ENCODE measurements around the gene GPSM1. TPM values are rescaled to one million over a fixed set of nuclear protein-coding genes. Genes with fewer than 3 reads are reported as not detected.

The GPSM1 gene
- total RNA-seq, 1 donor from 2014 or later, result 82.2 TPM

GRCh38 chr9:136295542-136296433 lies 31.6 kb upstream of the GPSM1 start:
- peak overlapping the region; percentile 87 for H3K27ac Mint-ChIP-seq
- no peaks in the 10 kb centered on the region for H3K27me3 Mint-ChIP-seq
- no peaks in the 10 kb centered on the region for H3K9me3 Mint-ChIP-seq (ENCODE audit: low read depth)
- no peak for TF ChIP-seq CTCF (IDR thresholded peaks at IDR 0.05; ENCODE audit: unreplicated experiment)
- peaks cover 18% of the 10 kb centered on the region for H3K4me1 Mint-ChIP-seq (ENCODE audit: low read depth)
- no peak for DNase-seq (ENCODE audit: low spot score, unreplicated experiment)
- H3K36me3 Mint-ChIP-seq (ENCODE audit: insufficient read depth), result no peaks in the 10 kb centered on the region
- H3K4me3 Mint-ChIP-seq (ENCODE audit: low read depth), result no peak overlapping the region

- no peak for TF ChIP-seq CTCF (IDR thresholded peaks at IDR 0.05; ENCODE audit: unreplicated experiment)
- Mint-ChIP-seq H3K36me3 (ENCODE audit: insufficient read depth) (no peaks in the 10 kb centered on the region), H3K4me1 (ENCODE audit: low read depth) (peaks cover 18% of the 10 kb centered on the region), H3K27me3 (no peaks in the 10 kb centered on the region), H3K9me3 (ENCODE audit: low read depth) (no peaks in the 10 kb centered on the region), H3K4me3 (ENCODE audit: low read depth) (no peak overlapping the region), H3K27ac (no peak overlapping the region)
- DNase-seq (ENCODE audit: low spot score, unreplicated experiment), result no peak
Observed at GRCh38 chr9:136296434-136297015, 30.8 kb upstream of the GPSM1 start.

GRCh38 chr9:136297016-136297691 lies 30.2 kb upstream of the GPSM1 start:
- H3K4me3 Mint-ChIP-seq (ENCODE audit: low read depth), result no peak overlapping the region
- H3K36me3 Mint-ChIP-seq (ENCODE audit: insufficient read depth), result no peaks in the 10 kb centered on the region
- H3K27me3 Mint-ChIP-seq, result no peaks in the 10 kb centered on the region
- H3K9me3 Mint-ChIP-seq (ENCODE audit: low read depth), result no peaks in the 10 kb centered on the region
- peaks cover 18% of the 10 kb centered on the region for H3K4me1 Mint-ChIP-seq (ENCODE audit: low read depth)
- no peak for TF ChIP-seq CTCF (IDR thresholded peaks at IDR 0.05; ENCODE audit: unreplicated experiment)
- peak overlapping the region; percentile 10 for H3K27ac Mint-ChIP-seq
- DNase-seq (ENCODE audit: low spot score, unreplicated experiment), result no peak

GRCh38 chr9:136297766-136298735 lies 29.3 kb upstream of the GPSM1 start:
- H3K27ac Mint-ChIP-seq, result no peak overlapping the region
- H3K4me1 Mint-ChIP-seq (ENCODE audit: low read depth), result peaks cover 18% of the 10 kb centered on the region
- no peak for TF ChIP-seq CTCF (IDR thresholded peaks at IDR 0.05; ENCODE audit: unreplicated experiment)
- no peaks in the 10 kb centered on the region for H3K36me3 Mint-ChIP-seq (ENCODE audit: insufficient read depth)
- H3K9me3 Mint-ChIP-seq (ENCODE audit: low read depth), result no peaks in the 10 kb centered on the region
- no peak overlapping the region for H3K4me3 Mint-ChIP-seq (ENCODE audit: low read depth)
- no peaks in the 10 kb centered on the region for H3K27me3 Mint-ChIP-seq
- DNase-seq (ENCODE audit: low spot score, unreplicated experiment), result no peak

Data from progenitor cell of endocrine pancreas (in vitro differentiated cells).